Ishikawa (cell line): ENCODE data around the gene CADM1.

Source experiments
- CEBPB ChIP-seq: IDR thresholded peaks from 2 replicates; pipeline ENCODE4 v1.6.1; 2012
- CREB1 ChIP-seq: IDR thresholded peaks from 2 replicates; pipeline ENCODE4 v1.6.1; 2012; ENCODE audit warnings: low read depth
- EGR1 ChIP-seq: IDR thresholded peaks from 2 replicates; pipeline ENCODE4 v1.6.1; 2012
- EP300 ChIP-seq: IDR thresholded peaks from 2 replicates; pipeline ENCODE4 v1.6.1; 2012; ENCODE audit warnings: borderline replicate concordance
- FOXM1 ChIP-seq: IDR thresholded peaks from 2 replicates; pipeline ENCODE4 v1.6.1; 2012; ENCODE audit warnings: low read depth, borderline replicate concordance
- NFIC ChIP-seq: IDR thresholded peaks from 2 replicates; pipeline ENCODE4 v1.6.1; 2012
- RAD21 ChIP-seq: IDR thresholded peaks from 2 replicates; pipeline ENCODE4 v1.6.1; 2012; ENCODE audit warnings: low read depth
- TAF1 ChIP-seq: IDR thresholded peaks from 2 replicates; pipeline ENCODE4 v1.6.1; 2012; ENCODE audit warnings: low read depth, mild to moderate bottlenecking
- TCF12 ChIP-seq: IDR thresholded peaks from 2 replicates; pipeline ENCODE4 v1.6.1; 2012; ENCODE audit warnings: low read depth
- TEAD4 ChIP-seq: IDR thresholded peaks from 2 replicates; pipeline ENCODE4 v1.6.1; 2012
- YY1 ChIP-seq: IDR thresholded peaks from 2 replicates; pipeline ENCODE4 v1.6.1; 2012; ENCODE audit warnings: low read depth
- ZBTB7A ChIP-seq: IDR thresholded peaks from 2 replicates; pipeline ENCODE4 v1.6.1; 2012; ENCODE audit warnings: low read depth
- TF ChIP-seq, protein P1 (sequence below): IDR thresholded peaks from 2 replicates; pipeline ENCODE4 v1.6.1; 2012
- TF ChIP-seq, protein P2 (sequence below): IDR thresholded peaks from 2 replicates; pipeline ENCODE4 v1.6.1; 2012; ENCODE audit warnings: low read depth, mild to moderate bottlenecking
- TF ChIP-seq, protein P3 (sequence below): IDR thresholded peaks from 2 replicates; pipeline ENCODE4 v1.6.1; 2012

Gene CADM1

DNA sequence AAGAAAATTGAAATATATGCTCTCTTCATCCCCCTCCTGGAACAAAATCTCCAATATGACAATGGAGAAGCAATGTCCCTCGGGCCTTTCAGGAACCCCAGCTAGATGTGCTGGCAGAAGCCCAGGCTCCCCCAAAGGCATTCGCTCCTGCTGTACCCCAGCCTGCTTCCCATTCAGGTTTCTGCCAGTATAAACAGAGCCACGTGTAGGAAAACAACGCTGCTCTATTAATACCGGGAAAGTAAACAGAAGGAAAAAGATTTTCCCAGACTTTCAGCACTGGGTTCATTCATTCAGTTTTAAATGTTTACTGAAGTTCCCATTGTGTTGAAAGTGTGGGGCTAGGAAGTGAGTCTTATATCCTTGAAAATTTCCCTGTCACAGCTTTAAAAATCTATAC is 147.1 kb downstream of the CADM1 start:
- TF ChIP-seq ZBTB7A (no peak), NFIC (no peak), RAD21 (no peak), EP300 (no peak), YY1 (no peak), TEAD4 (no peak), TAF1 (no peak), EGR1 (no peak), TCF12 (no peak), CREB1 (no peak), FOXM1 (no peak), CEBPB (no peak)
- TF ChIP-seq, protein P1, sequence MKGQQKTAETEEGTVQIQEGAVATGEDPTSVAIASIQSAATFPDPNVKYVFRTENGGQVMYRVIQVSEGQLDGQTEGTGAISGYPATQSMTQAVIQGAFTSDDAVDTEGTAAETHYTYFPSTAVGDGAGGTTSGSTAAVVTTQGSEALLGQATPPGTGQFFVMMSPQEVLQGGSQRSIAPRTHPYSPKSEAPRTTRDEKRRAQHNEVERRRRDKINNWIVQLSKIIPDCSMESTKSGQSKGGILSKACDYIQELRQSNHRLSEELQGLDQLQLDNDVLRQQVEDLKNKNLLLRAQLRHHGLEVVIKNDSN: no peak
- TF ChIP-seq, protein P2, sequence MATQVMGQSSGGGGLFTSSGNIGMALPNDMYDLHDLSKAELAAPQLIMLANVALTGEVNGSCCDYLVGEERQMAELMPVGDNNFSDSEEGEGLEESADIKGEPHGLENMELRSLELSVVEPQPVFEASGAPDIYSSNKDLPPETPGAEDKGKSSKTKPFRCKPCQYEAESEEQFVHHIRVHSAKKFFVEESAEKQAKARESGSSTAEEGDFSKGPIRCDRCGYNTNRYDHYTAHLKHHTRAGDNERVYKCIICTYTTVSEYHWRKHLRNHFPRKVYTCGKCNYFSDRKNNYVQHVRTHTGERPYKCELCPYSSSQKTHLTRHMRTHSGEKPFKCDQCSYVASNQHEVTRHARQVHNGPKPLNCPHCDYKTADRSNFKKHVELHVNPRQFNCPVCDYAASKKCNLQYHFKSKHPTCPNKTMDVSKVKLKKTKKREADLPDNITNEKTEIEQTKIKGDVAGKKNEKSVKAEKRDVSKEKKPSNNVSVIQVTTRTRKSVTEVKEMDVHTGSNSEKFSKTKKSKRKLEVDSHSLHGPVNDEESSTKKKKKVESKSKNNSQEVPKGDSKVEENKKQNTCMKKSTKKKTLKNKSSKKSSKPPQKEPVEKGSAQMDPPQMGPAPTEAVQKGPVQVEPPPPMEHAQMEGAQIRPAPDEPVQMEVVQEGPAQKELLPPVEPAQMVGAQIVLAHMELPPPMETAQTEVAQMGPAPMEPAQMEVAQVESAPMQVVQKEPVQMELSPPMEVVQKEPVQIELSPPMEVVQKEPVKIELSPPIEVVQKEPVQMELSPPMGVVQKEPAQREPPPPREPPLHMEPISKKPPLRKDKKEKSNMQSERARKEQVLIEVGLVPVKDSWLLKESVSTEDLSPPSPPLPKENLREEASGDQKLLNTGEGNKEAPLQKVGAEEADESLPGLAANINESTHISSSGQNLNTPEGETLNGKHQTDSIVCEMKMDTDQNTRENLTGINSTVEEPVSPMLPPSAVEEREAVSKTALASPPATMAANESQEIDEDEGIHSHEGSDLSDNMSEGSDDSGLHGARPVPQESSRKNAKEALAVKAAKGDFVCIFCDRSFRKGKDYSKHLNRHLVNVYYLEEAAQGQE: no peak
- TF ChIP-seq, protein P3, sequence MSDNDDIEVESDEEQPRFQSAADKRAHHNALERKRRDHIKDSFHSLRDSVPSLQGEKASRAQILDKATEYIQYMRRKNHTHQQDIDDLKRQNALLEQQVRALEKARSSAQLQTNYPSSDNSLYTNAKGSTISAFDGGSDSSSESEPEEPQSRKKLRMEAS: no peak

DNA sequence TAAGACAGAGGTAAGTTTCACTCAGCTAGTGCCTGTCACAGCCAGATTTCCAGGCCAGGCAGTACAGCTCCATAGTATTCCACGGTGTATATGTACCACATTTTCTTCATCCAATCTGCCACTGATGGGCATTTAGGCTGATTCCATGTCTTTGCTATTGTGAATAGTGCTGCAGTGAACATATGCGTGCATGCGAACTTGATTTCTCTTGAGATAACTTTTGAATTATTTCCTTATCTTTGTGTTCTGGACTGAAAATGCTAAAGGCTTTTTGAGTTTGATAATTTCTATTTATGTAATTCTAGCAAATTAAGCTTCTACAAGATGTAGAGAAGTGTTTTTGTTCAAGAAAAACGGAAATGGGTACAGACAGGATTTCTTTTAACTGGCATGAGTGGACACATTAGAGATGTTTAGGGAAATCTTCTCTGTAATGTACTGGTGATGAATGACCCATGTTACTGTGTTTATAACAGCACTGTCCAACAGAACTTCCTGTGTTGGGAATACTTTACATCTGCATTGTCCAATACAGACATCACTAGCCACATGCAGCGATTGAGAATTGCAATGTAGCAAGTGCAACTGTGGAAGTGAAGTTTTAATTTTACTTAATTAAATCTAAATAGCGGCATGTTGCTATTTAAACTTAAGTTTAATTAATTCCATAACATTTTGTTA is 151.3 kb downstream of the CADM1 start:
- TF ChIP-seq, protein P1: no peak
- TF ChIP-seq, protein P3: no peak
- TF ChIP-seq, protein P2: no peak

DNA sequence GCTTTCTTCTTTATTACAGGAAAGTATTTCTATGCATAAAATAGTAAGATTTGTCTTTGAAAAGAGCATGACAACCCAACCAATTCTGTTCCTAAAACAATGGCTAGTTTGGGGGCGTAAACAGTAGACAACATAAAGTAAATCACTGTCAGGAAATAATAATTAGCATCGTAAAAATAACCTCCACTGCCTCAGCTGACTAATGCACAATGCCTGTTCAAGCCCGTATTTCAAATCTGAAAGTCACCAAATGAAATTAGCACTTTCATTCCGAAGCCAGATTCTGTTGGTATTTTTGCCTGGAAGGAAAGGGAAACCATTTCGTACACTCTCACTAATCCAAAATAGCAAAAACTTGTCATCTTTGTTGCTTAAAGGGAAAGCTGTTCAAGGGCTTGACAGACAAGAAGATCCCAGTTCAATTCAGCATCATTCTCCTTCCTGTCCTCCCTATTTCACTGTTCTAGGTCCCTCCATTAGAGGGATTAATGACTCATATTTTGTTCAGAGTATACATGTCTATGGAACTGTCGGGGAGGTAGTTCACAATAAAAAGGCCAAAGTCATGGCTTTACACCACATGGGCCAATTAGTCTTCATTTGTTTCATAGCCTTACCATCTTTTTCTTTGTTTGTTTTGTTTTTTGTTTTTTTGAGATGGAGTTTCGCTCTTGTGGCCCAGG is 154.7 kb downstream of the CADM1 start:
- TF ChIP-seq FOXM1: no peak
- no peak for TF ChIP-seq RAD21
- no peak for TF ChIP-seq TAF1
- no peak for TF ChIP-seq YY1
- TF ChIP-seq TEAD4: no peak
- TF ChIP-seq, protein P2: no peak
- TF ChIP-seq EGR1: no peak
- TF ChIP-seq TCF12: no peak
- no peak for TF ChIP-seq EP300
- TF ChIP-seq, protein P3: no peak
- TF ChIP-seq, protein P1: no peak
- TF ChIP-seq ZBTB7A: no peak
- TF ChIP-seq NFIC: no peak
- TF ChIP-seq CREB1: no peak

DNA sequence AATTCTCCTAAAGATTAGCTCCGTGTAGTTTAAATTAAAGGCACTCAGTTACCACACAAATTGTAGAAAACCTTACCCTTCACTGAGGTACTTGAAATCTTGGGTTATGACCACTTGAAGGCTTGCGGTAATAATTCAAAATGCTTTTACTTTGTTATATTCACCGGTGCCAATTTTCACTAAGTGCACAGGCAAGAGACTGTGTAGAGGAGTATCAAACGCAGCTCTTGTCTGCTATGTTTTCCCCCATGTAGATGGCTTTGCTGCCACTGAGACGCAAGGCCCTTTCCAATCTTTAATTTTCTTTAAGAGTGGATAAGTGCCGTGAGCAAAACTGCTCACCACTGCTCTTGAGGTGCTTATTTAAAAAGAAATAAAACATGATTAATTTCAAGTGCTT is 155.8 kb downstream of the CADM1 start:
- TF ChIP-seq TAF1 (no peak), FOXM1 (no peak)
- TF ChIP-seq, protein P2: no peak
